Neural progenitor cell (in vitro differentiated cells): ENCODE data around the gene ENTPD7. TPM values are rescaled to one million over a fixed set of nuclear protein-coding genes. Genes with fewer than 3 reads are reported as not detected.

Source experiments
- DNase-seq: peaks from one replicate; pipeline ENCODE4 v3.0.0-alpha.2; 2016; ENCODE audit warnings: low spot score
- H2AFZ ChIP-seq: fragments of 200-600 bp; sonication (generic); replicated peaks from 2 replicates; pipeline ENCODE4 v1.6.1; 2016; ENCODE audit warnings: antibody characterized with exemption
- H3F3A ChIP-seq: fragments of 200-600 bp; sonication (generic); 2 replicates; pipeline ENCODE4 v1.6.1; 2016; ENCODE audit warnings: antibody characterized with exemption, low read depth
- H3K27ac ChIP-seq: fragments of 200-600 bp; sonication (generic); 2 replicates; pipeline ENCODE4 v1.5.1; 2016; ENCODE audit warnings: mild to moderate bottlenecking
- H3K27me3 ChIP-seq: fragments of 200-600 bp; sonication (generic); 2 replicates; pipeline ENCODE4 v1.6.1; 2016; ENCODE audit warnings: mild to moderate bottlenecking, moderate library complexity
- H3K36me3 ChIP-seq: fragments of 200-600 bp; sonication (generic); 2 replicates; pipeline ENCODE4 v1.5.1; 2016
- H3K4me1 ChIP-seq: fragments of 200-600 bp; sonication (generic); 2 replicates; pipeline ENCODE4 v1.6.1; 2016; ENCODE audit warnings: mixed run types
- H3K4me2 ChIP-seq: fragments of 200-600 bp; sonication (generic); 2 replicates; pipeline ENCODE4 v1.6.1; 2016
- H3K4me3 ChIP-seq: fragments of 200-600 bp; sonication (generic); 2 replicates; pipeline ENCODE4 v1.5.1; 2016
- H3K79me2 ChIP-seq: fragments of 200-600 bp; sonication (generic); 2 replicates; pipeline ENCODE4 v1.6.1; 2016; ENCODE audit warnings: low read depth
- H3K9ac ChIP-seq: fragments of 200-600 bp; sonication (generic); 2 replicates; pipeline ENCODE4 v1.6.1; 2016
- H3K9me3 ChIP-seq: fragments of 200-600 bp; sonication (generic); 2 replicates; pipeline ENCODE4 v1.5.1; 2016; ENCODE audit warnings: low read depth
- H4K20me1 ChIP-seq: fragments of 200-600 bp; sonication (generic); 2 replicates; pipeline ENCODE4 v1.6.1; 2016; ENCODE audit warnings: low read depth
- H3K27ac Mint-ChIP-seq: 3 replicates; pipeline ENCODE4 v1.8.0; 2021; ENCODE audit warnings: mixed read lengths
- H3K27me3 Mint-ChIP-seq: 2 replicates; pipeline ENCODE4 v1.8.0; 2022; ENCODE audit warnings: low read depth, mild to moderate bottlenecking, inconsistent platforms, moderate library complexity, mixed read lengths; ENCODE audit not compliant: insufficient read depth
- H3K36me3 Mint-ChIP-seq: 3 replicates; pipeline ENCODE4 v1.8.0; 2021; ENCODE audit warnings: mixed read lengths
- H3K4me1 Mint-ChIP-seq: 3 replicates; pipeline ENCODE4 v1.8.0; 2021; ENCODE audit warnings: mixed read lengths
- H3K4me3 Mint-ChIP-seq: 3 replicates; pipeline ENCODE4 v1.8.0; 2021; ENCODE audit warnings: mild to moderate bottlenecking, moderate library complexity, mixed read lengths
- H3K9me3 Mint-ChIP-seq: 3 replicates; pipeline ENCODE4 v1.8.0; 2020; ENCODE audit warnings: mixed read lengths
- CTCF ChIP-seq: fragments of 200-600 bp; sonication (generic); IDR thresholded peaks from 2 replicates; pipeline ENCODE4 v1.5.1; 2017; ENCODE audit warnings: antibody characterized with exemption, mild to moderate bottlenecking
- EZH2 ChIP-seq: fragments of 200-600 bp; sonication (generic); IDR thresholded peaks from 2 replicates; pipeline ENCODE4 v1.6.1; 2017; ENCODE audit warnings: antibody characterized with exemption, mild to moderate bottlenecking, moderate library complexity
- EZH2phosphoT487 ChIP-seq: fragments of 200-600 bp; sonication (generic); IDR thresholded peaks from 2 replicates; pipeline ENCODE4 v1.6.1; 2017; ENCODE audit warnings: antibody characterized with exemption
- total RNA-seq: library from RNA; depleted of rRNA; stranded (reverse); fragments of >200 nt; gene quantifications from 2 replicates; pipeline ENCODE4 v1.2.3, GENCODE V29; 2015; ENCODE audit warnings: low replicate concordance

ENTPD7 gene
- total RNA-seq, 1 donor from 2014 or later, result 7.2 TPM

- Histone ChIP-seq H3K9ac (no peak overlapping the region), H2AFZ (no peak overlapping the region), H3K4me1 (no peaks in the 10 kb centered on the region), H4K20me1 (no peaks in the 10 kb centered on the region), H3K4me3 (no peak overlapping the region), H3F3A (no peaks in the 10 kb centered on the region), H3K27ac (no peak overlapping the region), H3K36me3 (no peaks in the 10 kb centered on the region), H3K9me3 (no peaks in the 10 kb centered on the region), H3K27me3 (peaks cover 5% of the 10 kb centered on the region), H3K4me2 (no peak overlapping the region), H3K79me2 (no peaks in the 10 kb centered on the region)
- no peak for TF ChIP-seq CTCF
- TF ChIP-seq EZH2, result no peak
- no peak for TF ChIP-seq EZH2phosphoT487
- Mint-ChIP-seq H3K27me3 (peaks cover 2% of the 10 kb centered on the region), H3K36me3 (no peaks in the 10 kb centered on the region), H3K4me1 (no peaks in the 10 kb centered on the region), H3K9me3 (peaks cover 20% of the 10 kb centered on the region), H3K27ac (no peak overlapping the region), H3K4me3 (no peak overlapping the region)
- no peak for DNase-seq
Measured at GRCh38 chr10:99648717-99649116, 10.6 kb upstream of the ENTPD7 start.

- no peaks in the 10 kb centered on the region for H3F3A ChIP-seq
Measured at GRCh38 chr10:99652800-99653390, 6.4 kb upstream of the ENTPD7 start.

DNA sequence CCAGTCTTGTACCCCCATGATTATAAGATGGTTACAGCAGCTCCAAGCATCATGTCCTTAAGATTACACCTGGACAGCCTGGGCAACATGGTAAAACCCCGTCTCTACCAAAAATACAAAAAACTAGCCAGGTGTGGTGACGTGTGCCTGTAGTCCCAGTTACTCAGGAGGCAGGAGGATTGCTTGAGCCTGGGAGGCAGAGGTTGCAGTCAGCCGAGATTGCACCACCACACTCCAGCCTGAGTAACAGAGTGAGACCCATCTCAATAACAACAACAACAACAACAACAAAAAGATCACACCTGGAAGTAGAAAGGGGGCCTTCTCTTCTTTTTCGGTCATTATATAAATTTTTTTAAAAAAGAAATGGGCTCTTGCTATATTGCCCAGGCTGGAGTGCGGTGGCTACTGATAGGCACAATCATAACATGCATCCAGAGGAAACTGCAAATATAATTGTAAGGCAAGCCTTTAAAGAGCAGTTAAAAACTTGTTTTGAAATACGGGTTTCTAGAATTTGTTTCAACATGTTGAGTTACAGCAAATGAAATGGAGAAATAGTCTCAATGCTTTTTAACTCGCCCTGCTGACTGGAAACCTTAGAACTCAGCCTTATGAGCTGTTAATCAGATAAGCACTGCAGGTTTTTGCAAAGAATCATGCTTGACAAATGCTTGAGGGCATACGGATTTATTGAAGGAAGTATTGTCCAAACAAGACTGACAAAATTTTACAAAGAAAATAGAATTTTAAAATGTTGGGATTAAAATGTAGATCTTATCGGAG lies 4.7 kb upstream of the ENTPD7 start:
- Histone ChIP-seq H2AFZ (no peak overlapping the region), H3K27me3 (peaks cover 35% of the 10 kb centered on the region), H3K27ac (no peak overlapping the region), H3F3A (no peaks in the 10 kb centered on the region), H3K36me3 (no peaks in the 10 kb centered on the region), H4K20me1 (no peaks in the 10 kb centered on the region), H3K9ac (no peak overlapping the region), H3K79me2 (no peaks in the 10 kb centered on the region), H3K4me2 (no peak overlapping the region), H3K9me3 (no peaks in the 10 kb centered on the region), H3K4me1 (peaks cover 6% of the 10 kb centered on the region), H3K4me3 (no peak overlapping the region)
- H3K27me3 Mint-ChIP-seq, result peaks cover 14% of the 10 kb centered on the region
- TF ChIP-seq EZH2 (no peak), EZH2phosphoT487 (no peak), CTCF (no peak)
- DNase-seq, result no peak
- H3K4me3 Mint-ChIP-seq, result no peak overlapping the region
- no peaks in the 10 kb centered on the region for H3K9me3 Mint-ChIP-seq
- H3K4me1 Mint-ChIP-seq, result peaks cover 4% of the 10 kb centered on the region
- H3K27ac Mint-ChIP-seq, result no peak overlapping the region
- H3K36me3 Mint-ChIP-seq, result no peaks in the 10 kb centered on the region

More at GRCh38 chr10:99652800-99653390, 6.4 kb upstream of the ENTPD7 start:
- Mint-ChIP-seq H3K27me3 (peaks cover 4% of the 10 kb centered on the region), H3K4me1 (no peaks in the 10 kb centered on the region), H3K4me3 (no peak overlapping the region), H3K36me3 (no peaks in the 10 kb centered on the region), H3K27ac (no peak overlapping the region), H3K9me3 (peaks cover 2% of the 10 kb centered on the region)
- no peak for DNase-seq
- H3K36me3 ChIP-seq, result no peaks in the 10 kb centered on the region
- no peak overlapping the region for H3K27ac ChIP-seq
- TF ChIP-seq EZH2phosphoT487 (no peak), EZH2 (no peak), CTCF (no peak)
- H3K79me2 ChIP-seq, result no peaks in the 10 kb centered on the region
- no peak overlapping the region for H3K9ac ChIP-seq
- H3K4me3 ChIP-seq, result no peak overlapping the region
- H3K9me3 ChIP-seq, result no peaks in the 10 kb centered on the region
- H3K27me3 ChIP-seq, result peaks cover 24% of the 10 kb centered on the region
- H4K20me1 ChIP-seq, result no peaks in the 10 kb centered on the region
- H2AFZ ChIP-seq, result no peak overlapping the region
- H3K4me2 ChIP-seq, result no peak overlapping the region
- H3K4me1 ChIP-seq, result no peaks in the 10 kb centered on the region
